HG03520 (cell line): Measurements from ENCODE around the gene HDC.

ENCODE experiments used
- ATAC-seq: cut with Tn5 transposase; IDR thresholded peaks from one replicate; pipeline ENCODE4 v1.9.1; 2021; ENCODE audit warnings: mild to moderate bottlenecking, moderate library complexity; ENCODE audit not compliant: unreplicated experiment

The HDC gene

GRCh38 chr15:50265620-50266019 is at the start of gene HDC:
Gene HDC (minus strand): TSS chr15:50265726. CDS start chr15:50265623, 103 bp downstream.
- ATAC-seq, result no peak

DNA sequence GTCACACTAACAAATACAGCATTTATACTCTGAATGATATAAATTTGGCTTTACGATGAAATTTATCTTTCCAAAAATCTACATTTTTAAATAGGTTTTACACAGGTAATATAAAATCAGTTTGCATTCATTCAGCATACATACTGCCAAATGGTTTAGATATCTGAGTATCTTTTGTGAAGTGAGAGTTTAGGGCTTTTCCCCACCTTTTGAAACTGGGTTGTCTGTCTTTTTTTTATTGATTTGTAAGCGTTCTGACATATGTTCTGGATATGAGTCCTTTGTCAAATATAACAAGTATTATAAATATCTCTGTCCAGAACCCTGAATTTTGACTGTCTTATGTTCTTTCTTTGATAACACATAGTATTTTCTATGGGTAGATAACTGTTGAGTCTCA is 47.1 kb upstream of the HDC start:
- no peak for ATAC-seq

- no peak for ATAC-seq
Measured at GRCh38 chr15:50307799-50308198, 42.3 kb upstream of the HDC start.

- ATAC-seq, result no peak
Measured at GRCh38 chr15:50304836-50305235, 39.3 kb upstream of the HDC start.

GRCh38 chr15:50302581-50302980 is 37.1 kb upstream of the HDC start:
- ATAC-seq, result no peak

DNA sequence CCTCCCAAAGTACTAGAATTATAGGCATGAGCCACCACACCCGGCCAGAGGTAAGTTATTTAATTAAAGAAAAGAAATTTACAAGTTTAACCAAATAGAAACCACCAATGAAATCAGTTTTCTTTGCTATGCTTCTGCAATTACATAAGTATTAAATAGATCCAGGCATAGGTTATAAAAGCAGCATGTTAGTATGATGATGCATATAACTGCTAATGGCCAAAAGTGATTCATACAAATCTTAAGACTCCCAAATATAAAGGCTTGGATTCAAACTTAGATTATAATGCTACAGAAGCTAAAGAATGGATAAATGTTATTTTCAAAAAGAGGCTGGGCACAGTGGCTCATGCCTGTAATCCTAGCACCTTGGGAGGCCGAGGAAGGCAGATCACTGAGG is 32.8 kb upstream of the HDC start:
- no peak for ATAC-seq

DNA sequence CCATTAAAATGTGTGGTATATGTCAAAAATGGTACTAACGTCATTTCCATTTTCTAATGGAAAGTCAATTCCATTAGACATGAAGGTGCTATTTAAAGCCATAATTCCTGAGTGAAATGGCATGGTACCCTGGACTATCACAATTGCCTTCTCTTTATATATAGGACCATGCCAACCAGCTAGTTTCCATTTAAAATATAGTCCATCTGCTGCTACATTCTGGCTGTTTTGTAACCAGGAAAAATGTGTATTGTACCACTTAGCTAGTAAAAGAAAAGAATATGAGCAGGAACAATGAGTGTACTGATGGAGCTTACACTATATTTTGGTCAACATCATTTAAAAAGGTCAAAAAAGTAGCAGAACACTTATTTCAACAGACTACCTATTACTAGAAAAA is 30.4 kb upstream of the HDC start:
- ATAC-seq, result no peak

DNA sequence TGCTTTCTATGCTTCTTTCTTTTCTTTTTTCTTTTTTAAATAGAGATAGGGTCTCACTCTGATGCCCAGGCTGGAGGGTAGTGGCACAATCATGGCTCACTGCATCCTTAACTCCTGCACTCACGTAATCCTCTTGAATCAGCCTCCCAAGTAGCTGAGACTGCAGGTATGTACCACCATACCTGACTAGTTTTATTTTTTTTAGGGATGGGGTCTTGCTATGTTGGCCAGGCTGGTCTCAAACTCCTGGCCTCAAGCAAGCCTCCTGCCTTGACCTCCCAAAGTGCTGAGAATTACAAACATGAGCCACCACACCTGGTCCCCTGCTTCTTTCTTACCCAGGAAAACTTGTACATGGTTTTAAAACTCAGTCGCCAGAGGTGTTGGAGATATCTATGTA is 24.2 kb upstream of the HDC start:
- ATAC-seq, result no peak

- ATAC-seq, result no peak
Measured at GRCh38 chr15:50287324-50288116, 22.0 kb upstream of the HDC start.

GRCh38 chr15:50281427-50281826 is 15.9 kb upstream of the HDC start:
- no peak for ATAC-seq

GRCh38 chr15:50280271-50280670 is 14.7 kb upstream of the HDC start:
- ATAC-seq, result no peak

GRCh38 chr15:50278496-50278895 is 13.0 kb upstream of the HDC start:
- ATAC-seq, result no peak

- no peak for ATAC-seq
Measured at GRCh38 chr15:50277370-50277769, 11.8 kb upstream of the HDC start.

DNA sequence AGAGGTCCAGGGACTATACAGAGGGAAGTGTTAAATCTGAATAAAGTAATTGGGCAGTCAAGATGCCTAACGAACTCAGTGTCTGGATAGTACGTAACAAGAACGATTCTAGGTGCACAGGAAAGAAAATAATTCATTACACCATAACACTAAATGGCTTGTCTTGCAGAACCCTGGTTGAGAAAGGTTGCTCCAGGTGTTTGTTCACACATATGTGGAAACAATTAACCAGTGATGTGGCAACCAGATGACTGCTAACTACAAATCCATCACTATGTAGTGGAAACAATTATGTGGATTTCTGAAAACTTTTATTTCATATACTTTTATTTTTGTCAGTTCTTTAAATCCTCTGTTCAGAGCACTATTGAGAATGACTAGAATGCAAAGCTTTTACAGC is 10.4 kb upstream of the HDC start:
- no peak for ATAC-seq

DNA sequence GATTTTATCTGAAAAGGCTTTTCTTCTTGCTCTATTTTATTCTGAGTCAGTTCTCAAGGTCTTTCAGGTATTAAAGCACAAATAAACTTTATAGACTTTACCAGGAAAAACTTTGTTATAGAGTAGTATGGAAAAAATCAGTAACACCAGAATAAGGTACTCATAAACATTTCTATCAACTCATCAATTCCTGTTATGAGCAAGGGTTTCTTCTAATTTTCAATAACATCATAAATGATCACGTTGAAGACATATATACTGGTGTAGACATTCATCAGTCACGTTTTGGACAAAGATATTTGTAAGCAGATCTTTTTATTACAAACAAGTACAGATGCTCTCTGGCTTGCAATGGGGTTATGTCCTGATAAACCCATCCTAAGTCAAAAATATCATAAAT is 9.6 kb upstream of the HDC start:
- ATAC-seq, result no peak

GRCh38 chr15:50267577-50267976 is 2.1 kb upstream of the HDC start:
- no peak for ATAC-seq

DNA sequence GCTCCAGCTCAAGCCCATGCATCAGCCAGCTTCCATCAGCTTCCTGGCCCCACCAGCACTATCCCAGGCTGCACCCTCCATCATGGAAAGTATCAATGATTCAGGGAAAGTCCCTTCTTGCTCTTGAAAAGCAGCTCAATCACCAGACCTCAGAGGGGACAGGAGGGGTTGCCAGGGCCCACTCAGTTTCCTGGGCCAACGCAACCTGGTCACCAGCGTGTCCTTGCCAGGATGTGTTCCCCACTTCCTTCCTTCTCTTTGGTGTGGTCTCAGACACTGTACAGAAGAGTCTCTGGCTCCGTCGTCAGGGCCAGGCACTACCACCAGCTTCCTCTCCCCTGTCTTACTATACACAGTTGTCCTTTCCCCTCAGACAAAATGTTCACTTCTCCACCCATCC is 3.0 kb downstream of the HDC start:
- no peak for ATAC-seq

- no peak for ATAC-seq
Measured at GRCh38 chr15:50261981-50262380, 3.5 kb downstream of the HDC start.

GRCh38 chr15:50260969-50261496 is 4.5 kb downstream of the HDC start:
- ATAC-seq, result peak; percentile 50

- ATAC-seq, result no peak
Measured at GRCh38 chr15:50259276-50259675, 6.2 kb downstream of the HDC start.

DNA sequence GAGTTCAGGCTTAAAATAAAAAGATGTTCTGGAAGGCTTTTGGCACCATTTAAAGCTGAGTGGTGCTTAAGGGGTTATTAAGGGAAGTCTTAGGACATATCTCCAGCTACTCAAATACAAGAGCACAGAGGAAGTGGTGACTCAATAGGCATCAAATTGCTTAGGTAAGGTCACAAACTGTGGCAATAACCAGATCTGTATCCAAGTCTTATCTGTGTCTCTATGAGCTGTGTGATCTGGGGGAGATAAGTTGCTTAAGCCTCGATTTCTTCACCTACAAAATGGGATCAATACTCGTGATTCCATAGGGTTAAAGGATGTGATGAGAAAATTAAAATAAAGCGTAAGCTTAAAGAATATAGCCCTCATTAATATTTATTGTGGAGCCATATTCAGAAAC is 7.6 kb downstream of the HDC start:
- no peak for ATAC-seq

GRCh38 chr15:50257332-50257731 is 8.2 kb downstream of the HDC start:
- ATAC-seq, result no peak
